ENCODE results near the gene SRGAP3.

SRGAP3 gene

GRCh38 chr3:9251055-9251786, 1.8 kb upstream of the SRGAP3 start:
- DNase-seq, result no peak

- no peak for DNase-seq
These were observed 790 bp upstream of the SRGAP3 start for GRCh38 chr3:9250236-9250635.

- DNase-seq, result no peak
These were observed 749 bp downstream of the SRGAP3 start for GRCh38 chr3:9248522-9249271.

- no peak for DNase-seq
These were observed 1.4 kb downstream of the SRGAP3 start for GRCh38 chr3:9247941-9248521.

GRCh38 chr3:9247361-9247940, 2.0 kb downstream of the SRGAP3 start:
- no peak for DNase-seq

- no peak for DNase-seq
These were observed 3.3 kb downstream of the SRGAP3 start for GRCh38 chr3:9246189-9246588.

GRCh38 chr3:9244495-9245183, 4.8 kb downstream of the SRGAP3 start:
- DNase-seq, result no peak

GRCh38 chr3:9241956-9242355, 7.5 kb downstream of the SRGAP3 start:
- DNase-seq, result no peak

- no peak for DNase-seq
These were observed 9.8 kb downstream of the SRGAP3 start for GRCh38 chr3:9239680-9240079.

- no peak for DNase-seq
These were observed 10.6 kb downstream of the SRGAP3 start for GRCh38 chr3:9238721-9239295.

GRCh38 chr3:9238276-9238675, 11.2 kb downstream of the SRGAP3 start:
- no peak for DNase-seq

- DNase-seq, result no peak
These were observed 15.4 kb downstream of the SRGAP3 start for GRCh38 chr3:9233814-9234600.

GRCh38 chr3:9233101-9233500, 16.3 kb downstream of the SRGAP3 start:
- DNase-seq, result no peak

- no peak for DNase-seq
These were observed 17.5 kb downstream of the SRGAP3 start for GRCh38 chr3:9231937-9232336.

GRCh38 chr3:9231471-9231870, 18.0 kb downstream of the SRGAP3 start:
- DNase-seq, result no peak

- DNase-seq, result no peak
These were observed 18.4 kb downstream of the SRGAP3 start for GRCh38 chr3:9231006-9231405.

- DNase-seq, result no peak
These were observed 18.9 kb downstream of the SRGAP3 start for GRCh38 chr3:9230596-9230995.

GRCh38 chr3:9229879-9230278, 19.6 kb downstream of the SRGAP3 start:
- DNase-seq, result no peak

- DNase-seq, result no peak
These were observed 20.1 kb downstream of the SRGAP3 start for GRCh38 chr3:9229325-9229724.

- no peak for DNase-seq
These were observed 23.1 kb downstream of the SRGAP3 start for GRCh38 chr3:9226326-9226725.

GRCh38 chr3:9225268-9225667, 24.2 kb downstream of the SRGAP3 start:
- no peak for DNase-seq

- DNase-seq, result peak; percentile 26
These were observed 25.0 kb downstream of the SRGAP3 start for GRCh38 chr3:9224490-9224889.
